ENCODE results near the gene ATP8B4. TPM values are rescaled to one million over a fixed set of nuclear protein-coding genes. Genes with fewer than 3 reads are reported as not detected.

The ATP8B4 gene
- total and polyA plus RNA-seq, 4 donors, result 1.9 to 19.7 (median 12.4) TPM

DNA sequence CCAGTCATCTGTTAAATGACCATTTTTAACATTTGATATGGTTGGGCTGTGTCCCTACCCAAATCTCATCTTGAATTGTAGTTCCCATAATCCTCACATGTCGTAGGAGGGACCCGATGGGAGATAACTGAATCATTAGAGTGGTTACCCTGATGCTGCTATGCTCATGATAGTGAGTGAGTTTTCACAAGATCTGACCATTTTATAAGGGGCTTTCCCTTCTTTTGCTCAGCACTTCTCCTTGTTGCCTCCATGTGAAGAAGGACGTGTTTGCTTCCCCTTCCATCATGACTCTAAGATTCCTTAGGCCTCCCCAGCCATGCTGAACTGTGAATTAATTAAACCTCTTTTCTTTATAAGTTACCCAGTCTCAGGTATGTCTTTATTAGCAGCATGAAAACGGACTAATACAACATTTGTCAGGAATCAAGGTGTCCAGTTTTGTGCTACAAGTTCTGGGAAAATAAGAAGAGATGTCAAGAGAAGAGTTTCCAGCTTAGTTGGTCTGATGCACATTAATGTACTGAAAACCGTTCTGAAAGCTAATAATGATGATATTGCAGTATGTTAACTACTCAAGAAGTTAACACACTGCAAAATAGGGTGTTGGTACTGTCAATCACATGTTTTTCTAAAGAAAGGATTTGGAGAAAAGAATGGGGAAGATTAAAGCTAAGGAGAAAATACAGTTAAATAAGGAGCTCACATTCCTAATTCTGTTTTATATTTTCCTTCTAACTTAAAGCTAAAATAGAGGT is 67.9 kb downstream of the ATP8B4 start:
- 77% methylated on average over 5 of the region's 5 CpGs for WGBS
- Histone ChIP-seq H3K27me3 (ENCODE audit: control insufficient read depth in 4 of 4, insufficient read depth in 4 of 4, low read length in 3 of 4) (no peaks in the 10 kb centered on the region), H3K27ac (ENCODE audit: low read depth in 1 of 2, low read length in 2 of 2) (no peak overlapping the region), H3K9ac (ENCODE audit: low read depth in 1 of 2, low read length in 2 of 2) (no peak overlapping the region), H3K4me1 (ENCODE audit: control insufficient read depth in 4 of 4, insufficient read depth in 4 of 4, low read length in 3 of 4) (no peaks in the 10 kb centered on the region), H3K36me3 (ENCODE audit: control insufficient read depth in 4 of 4, insufficient read depth in 3 of 4, low read depth in 1 of 4, low read length in 3 of 4) (no peaks in the 10 kb centered on the region), H3K9me3 (ENCODE audit: control insufficient read depth in 4 of 4, low read length in 3 of 4) (no peaks in the 10 kb centered on the region), H3K4me3 (ENCODE audit: low read depth in 1 of 3, low read length in 3 of 3) (no peak overlapping the region)
- no peak for DNase-seq (ENCODE audit: low spot score)
- TF ChIP-seq GABPA (IDR thresholded peaks at IDR 0.05 in 1 of 2, conservative IDR thresholded peaks at IDR 0.05 in 1 of 2) (no peak), RXRA (IDR thresholded peaks at IDR 0.05) (no peak), SP1 (IDR thresholded peaks at IDR 0.05) (no peak), HNF4A (conservative IDR thresholded peaks at IDR 0.05) (no peak)
- TF ChIP-seq, protein P1, sequence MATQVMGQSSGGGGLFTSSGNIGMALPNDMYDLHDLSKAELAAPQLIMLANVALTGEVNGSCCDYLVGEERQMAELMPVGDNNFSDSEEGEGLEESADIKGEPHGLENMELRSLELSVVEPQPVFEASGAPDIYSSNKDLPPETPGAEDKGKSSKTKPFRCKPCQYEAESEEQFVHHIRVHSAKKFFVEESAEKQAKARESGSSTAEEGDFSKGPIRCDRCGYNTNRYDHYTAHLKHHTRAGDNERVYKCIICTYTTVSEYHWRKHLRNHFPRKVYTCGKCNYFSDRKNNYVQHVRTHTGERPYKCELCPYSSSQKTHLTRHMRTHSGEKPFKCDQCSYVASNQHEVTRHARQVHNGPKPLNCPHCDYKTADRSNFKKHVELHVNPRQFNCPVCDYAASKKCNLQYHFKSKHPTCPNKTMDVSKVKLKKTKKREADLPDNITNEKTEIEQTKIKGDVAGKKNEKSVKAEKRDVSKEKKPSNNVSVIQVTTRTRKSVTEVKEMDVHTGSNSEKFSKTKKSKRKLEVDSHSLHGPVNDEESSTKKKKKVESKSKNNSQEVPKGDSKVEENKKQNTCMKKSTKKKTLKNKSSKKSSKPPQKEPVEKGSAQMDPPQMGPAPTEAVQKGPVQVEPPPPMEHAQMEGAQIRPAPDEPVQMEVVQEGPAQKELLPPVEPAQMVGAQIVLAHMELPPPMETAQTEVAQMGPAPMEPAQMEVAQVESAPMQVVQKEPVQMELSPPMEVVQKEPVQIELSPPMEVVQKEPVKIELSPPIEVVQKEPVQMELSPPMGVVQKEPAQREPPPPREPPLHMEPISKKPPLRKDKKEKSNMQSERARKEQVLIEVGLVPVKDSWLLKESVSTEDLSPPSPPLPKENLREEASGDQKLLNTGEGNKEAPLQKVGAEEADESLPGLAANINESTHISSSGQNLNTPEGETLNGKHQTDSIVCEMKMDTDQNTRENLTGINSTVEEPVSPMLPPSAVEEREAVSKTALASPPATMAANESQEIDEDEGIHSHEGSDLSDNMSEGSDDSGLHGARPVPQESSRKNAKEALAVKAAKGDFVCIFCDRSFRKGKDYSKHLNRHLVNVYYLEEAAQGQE (IDR thresholded peaks at IDR 0.05), result no peak
- TF ChIP-seq, protein P2, sequence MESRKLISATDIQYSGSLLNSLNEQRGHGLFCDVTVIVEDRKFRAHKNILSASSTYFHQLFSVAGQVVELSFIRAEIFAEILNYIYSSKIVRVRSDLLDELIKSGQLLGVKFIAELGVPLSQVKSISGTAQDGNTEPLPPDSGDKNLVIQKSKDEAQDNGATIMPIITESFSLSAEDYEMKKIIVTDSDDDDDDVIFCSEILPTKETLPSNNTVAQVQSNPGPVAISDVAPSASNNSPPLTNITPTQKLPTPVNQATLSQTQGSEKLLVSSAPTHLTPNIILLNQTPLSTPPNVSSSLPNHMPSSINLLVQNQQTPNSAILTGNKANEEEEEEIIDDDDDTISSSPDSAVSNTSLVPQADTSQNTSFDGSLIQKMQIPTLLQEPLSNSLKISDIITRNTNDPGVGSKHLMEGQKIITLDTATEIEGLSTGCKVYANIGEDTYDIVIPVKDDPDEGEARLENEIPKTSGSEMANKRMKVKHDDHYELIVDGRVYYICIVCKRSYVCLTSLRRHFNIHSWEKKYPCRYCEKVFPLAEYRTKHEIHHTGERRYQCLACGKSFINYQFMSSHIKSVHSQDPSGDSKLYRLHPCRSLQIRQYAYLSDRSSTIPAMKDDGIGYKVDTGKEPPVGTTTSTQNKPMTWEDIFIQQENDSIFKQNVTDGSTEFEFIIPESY (IDR thresholded peaks at IDR 0.05), result no peak

DNA sequence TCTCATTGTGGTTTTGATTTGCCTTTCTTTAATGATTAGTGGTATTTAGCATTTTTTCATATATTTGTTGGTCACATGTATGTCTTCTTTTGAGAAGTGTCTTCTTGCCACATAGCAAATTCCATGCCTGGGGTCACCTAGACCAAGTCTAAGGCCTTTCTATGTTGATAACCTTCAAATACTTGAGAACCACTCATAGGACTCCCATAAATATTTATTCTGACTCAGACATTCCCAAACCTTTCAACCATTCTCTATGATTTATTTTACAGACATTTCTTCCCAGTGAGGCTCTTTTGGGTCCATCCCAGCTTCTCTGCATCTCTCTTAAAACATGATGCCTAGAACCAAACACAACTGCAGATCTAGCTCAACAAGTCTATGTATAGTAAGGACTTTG is 69.2 kb downstream of the ATP8B4 start:
- H3K4me3 ChIP-seq (ENCODE audit: low read depth in 1 of 3, low read length in 3 of 3), result no peak overlapping the region
- H3K36me3 ChIP-seq (ENCODE audit: control insufficient read depth in 4 of 4, insufficient read depth in 3 of 4, low read depth in 1 of 4, low read length in 3 of 4), result no peaks in the 10 kb centered on the region
- H3K9ac ChIP-seq (ENCODE audit: low read depth in 1 of 2, low read length in 2 of 2), result no peak overlapping the region
- TF ChIP-seq SP1 (IDR thresholded peaks at IDR 0.05) (no peak), YY1 (IDR thresholded peaks at IDR 0.05) (no peak), FOXA2 (IDR thresholded peaks at IDR 0.05) (no peak), RAD21 (IDR thresholded peaks at IDR 0.05) (no peak), HNF4A (conservative IDR thresholded peaks at IDR 0.05) (no peak), EGR1 (IDR thresholded peaks at IDR 0.05; ENCODE audit: low read depth in 2 of 2) (no peak), GABPA (IDR thresholded peaks at IDR 0.05 in 1 of 2, conservative IDR thresholded peaks at IDR 0.05 in 1 of 2) (no peak), NR2F2 (IDR thresholded peaks at IDR 0.05) (no peak), JUND (IDR thresholded peaks at IDR 0.05) (no peak), HNF4G (IDR thresholded peaks at IDR 0.05) (no peak), FOXA1 (IDR thresholded peaks at IDR 0.05) (no peak), RXRA (IDR thresholded peaks at IDR 0.05) (no peak), TAF1 (conservative IDR thresholded peaks at IDR 0.05) (no peak)
- TF ChIP-seq, protein P3, sequence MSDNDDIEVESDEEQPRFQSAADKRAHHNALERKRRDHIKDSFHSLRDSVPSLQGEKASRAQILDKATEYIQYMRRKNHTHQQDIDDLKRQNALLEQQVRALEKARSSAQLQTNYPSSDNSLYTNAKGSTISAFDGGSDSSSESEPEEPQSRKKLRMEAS (IDR thresholded peaks at IDR 0.05), result no peak
- TF ChIP-seq, protein P1 (IDR thresholded peaks at IDR 0.05), result no peak
- TF ChIP-seq, protein P4, sequence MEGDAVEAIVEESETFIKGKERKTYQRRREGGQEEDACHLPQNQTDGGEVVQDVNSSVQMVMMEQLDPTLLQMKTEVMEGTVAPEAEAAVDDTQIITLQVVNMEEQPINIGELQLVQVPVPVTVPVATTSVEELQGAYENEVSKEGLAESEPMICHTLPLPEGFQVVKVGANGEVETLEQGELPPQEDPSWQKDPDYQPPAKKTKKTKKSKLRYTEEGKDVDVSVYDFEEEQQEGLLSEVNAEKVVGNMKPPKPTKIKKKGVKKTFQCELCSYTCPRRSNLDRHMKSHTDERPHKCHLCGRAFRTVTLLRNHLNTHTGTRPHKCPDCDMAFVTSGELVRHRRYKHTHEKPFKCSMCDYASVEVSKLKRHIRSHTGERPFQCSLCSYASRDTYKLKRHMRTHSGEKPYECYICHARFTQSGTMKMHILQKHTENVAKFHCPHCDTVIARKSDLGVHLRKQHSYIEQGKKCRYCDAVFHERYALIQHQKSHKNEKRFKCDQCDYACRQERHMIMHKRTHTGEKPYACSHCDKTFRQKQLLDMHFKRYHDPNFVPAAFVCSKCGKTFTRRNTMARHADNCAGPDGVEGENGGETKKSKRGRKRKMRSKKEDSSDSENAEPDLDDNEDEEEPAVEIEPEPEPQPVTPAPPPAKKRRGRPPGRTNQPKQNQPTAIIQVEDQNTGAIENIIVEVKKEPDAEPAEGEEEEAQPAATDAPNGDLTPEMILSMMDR (IDR thresholded peaks at IDR 0.05; ENCODE audit: low read depth, low read length, missing input control), result no peak
- TF ChIP-seq, protein P5, sequence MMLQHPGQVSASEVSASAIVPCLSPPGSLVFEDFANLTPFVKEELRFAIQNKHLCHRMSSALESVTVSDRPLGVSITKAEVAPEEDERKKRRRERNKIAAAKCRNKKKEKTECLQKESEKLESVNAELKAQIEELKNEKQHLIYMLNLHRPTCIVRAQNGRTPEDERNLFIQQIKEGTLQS (IDR thresholded peaks at IDR 0.05), result no peak
- no peak overlapping the region for H3K27ac ChIP-seq (ENCODE audit: low read depth in 1 of 2, low read length in 2 of 2)
- no peak for DNase-seq (ENCODE audit: low spot score)
- no peaks in the 10 kb centered on the region for H3K4me1 ChIP-seq (ENCODE audit: control insufficient read depth in 4 of 4, insufficient read depth in 4 of 4, low read length in 3 of 4)
- no peaks in the 10 kb centered on the region for H3K9me3 ChIP-seq (ENCODE audit: control insufficient read depth in 4 of 4, low read length in 3 of 4)
- H3K27me3 ChIP-seq (ENCODE audit: control insufficient read depth in 4 of 4, insufficient read depth in 4 of 4, low read length in 3 of 4), result no peaks in the 10 kb centered on the region

Data from liver (tissue), 9 donors.